HepG2 (cell line): ENCODE results near the gene EFNA4. TPM values are rescaled to one million over a fixed set of nuclear protein-coding genes. Genes with fewer than 3 reads are reported as not detected.
A peak's percentile ranks its signal among the peaks of the same experiment; 100 is the strongest.

Source experiments
- ARNTL ChIP-seq: sonication (generic); formaldehyde crosslinking; IDR thresholded peaks from 2 replicates; pipeline ENCODE4 v1.4.0; 2020; ENCODE audit warnings: mild to moderate bottlenecking, missing genetic modification reagents
- BCLAF1 ChIP-seq: fragments of 450-650 bp; IDR thresholded peaks from 2 replicates; pipeline ENCODE4 v1.6.1; 2017; ENCODE audit warnings: mild to moderate bottlenecking
- BRD4 ChIP-seq: sonication (generic); formaldehyde crosslinking; IDR thresholded peaks from 2 replicates; pipeline ENCODE4 v1.4.0; 2020; ENCODE audit warnings: missing genetic modification reagents
- ETV5 ChIP-seq: IDR thresholded peaks from 2 replicates; pipeline ENCODE4 v1.6.1; 2018; ENCODE audit warnings: missing biosample characterization, missing genetic modification reagents, inconsistent platforms, borderline replicate concordance
- GMEB1 ChIP-seq: sonication (generic); formaldehyde crosslinking; IDR thresholded peaks from 2 replicates; pipeline ENCODE4 v1.5.1; 2020; ENCODE audit warnings: missing genetic modification reagents, mild to moderate bottlenecking, borderline replicate concordance
- HES4 ChIP-seq: sonication (generic); formaldehyde crosslinking; IDR thresholded peaks from 2 replicates; pipeline ENCODE4 v1.9.0; 2021; ENCODE audit warnings: mild to moderate bottlenecking, missing genetic modification reagents, borderline replicate concordance
- IRF1 ChIP-seq: sonication (generic); formaldehyde crosslinking; IDR thresholded peaks from 2 replicates; pipeline ENCODE4 v1.4.0; 2020; ENCODE audit warnings: low read depth, mild to moderate bottlenecking, missing genetic modification reagents
- IRX3 ChIP-seq: sonication (generic); formaldehyde crosslinking; IDR thresholded peaks from 2 replicates; pipeline ENCODE4 v1.8.1; 2023; ENCODE audit warnings: mild to moderate bottlenecking, low read depth, missing genetic modification reagents, borderline replicate concordance
- MAFF ChIP-seq: IDR thresholded peaks from 2 replicates; pipeline ENCODE4 v1.6.1; 2011; ENCODE audit warnings: low read depth, low read length, improper control_type of control experiment
- PHF20 ChIP-seq: sonication (generic); formaldehyde crosslinking; IDR thresholded peaks from 2 replicates; pipeline ENCODE4 v1.5.0; 2020; ENCODE audit warnings: mild to moderate bottlenecking, missing genetic modification reagents
- PLSCR1 ChIP-seq: sonication (generic); formaldehyde crosslinking; IDR thresholded peaks from 2 replicates; pipeline ENCODE4 v1.5.0; 2020; ENCODE audit warnings: missing genetic modification reagents, mild to moderate bottlenecking, borderline replicate concordance
- THAP8 ChIP-seq: sonication (generic); formaldehyde crosslinking; IDR thresholded peaks from 2 replicates; pipeline ENCODE4 v1.5.1; 2020; ENCODE audit warnings: missing genetic modification reagents, mild to moderate bottlenecking, borderline replicate concordance
- ZFP41 ChIP-seq: sonication (generic); formaldehyde crosslinking; IDR thresholded peaks from 2 replicates; pipeline ENCODE4 v1.4.0; 2020; ENCODE audit warnings: mild to moderate bottlenecking, missing genetic modification reagents, borderline replicate concordance
- ZMAT3 ChIP-seq: sonication (generic); formaldehyde crosslinking; conservative IDR thresholded peaks from 2 replicates; pipeline ENCODE4 v1.7.0; 2021; ENCODE audit warnings: missing genetic modification reagents
- ZNF232 ChIP-seq: sonication (generic); formaldehyde crosslinking; IDR thresholded peaks from 2 replicates; pipeline ENCODE4 v1.4.0; 2020; ENCODE audit warnings: missing genetic modification reagents, borderline replicate concordance
- ZNF264 ChIP-seq: sonication (generic); formaldehyde crosslinking; IDR thresholded peaks from 2 replicates; pipeline ENCODE4 v1.4.0; 2020; ENCODE audit warnings: missing genetic modification reagents
- ZNF276 ChIP-seq: sonication (generic); formaldehyde crosslinking; IDR thresholded peaks from 2 replicates; pipeline ENCODE4 v1.4.0; 2020; ENCODE audit warnings: mild to moderate bottlenecking, low read depth, missing genetic modification reagents
- ZNF451 ChIP-seq: sonication (generic); formaldehyde crosslinking; IDR thresholded peaks from 2 replicates; pipeline ENCODE4 v1.5.0; 2020; ENCODE audit warnings: mild to moderate bottlenecking, missing genetic modification reagents
- ZNF547 ChIP-seq: sonication (generic); formaldehyde crosslinking; IDR thresholded peaks from 2 replicates; pipeline ENCODE4 v1.5.1; 2020; ENCODE audit warnings: mild to moderate bottlenecking, missing genetic modification reagents
- polyA plus RNA-seq, 8 experiments: library from polyadenylated mRNA; depleted of rRNA in 3 of 8; stranded (reverse) in 7 of 8; unstranded in 1 of 8; fragments of >200 nt; fragmentation: Illumina TruSeq in 4 of 8; extraction: Trizol in 4 of 8; gene quantifications; 2 replicates each; pipeline versions ENCODE4 v1.2.1 to v1.2.3, GENCODE V29; 2011 to 2016; ENCODE audit warnings: low read depth in 4 of 8, missing spikeins in 1 of 8, mixed read lengths in 1 of 8; ENCODE audit not compliant: insufficient read depth in 1 of 8
- total RNA-seq, 5 experiments: library from RNA; depleted of rRNA; stranded (reverse); fragments of >200 nt; fragmentation: Illumina TruSeq; extraction: Trizol; gene quantifications; 2 replicates each; pipeline ENCODE4 v1.2.3, GENCODE V29; 2016; ENCODE audit warnings: low read depth in 1 of 5

The EFNA4 gene
- total and polyA plus RNA-seq, 2 of the 13 experiments (the other 11 are each of a cell fraction or from before 2014, with no cell fraction given) = 12.0 to 17.2 TPM

GRCh38 chr1:155050560-155051341, 12.8 kb upstream of the EFNA4 start, which contains the start of gene ADAM15 (continued):
- TF ChIP-seq ZNF276 (CRISPR knock-in tag) = peak; percentile 88
- TF ChIP-seq ZMAT3 = peak; percentile 96
- no peak for TF ChIP-seq MAFF
- TF ChIP-seq ARNTL (CRISPR knock-in tag) = peak; percentile 53; the same call in 1 of the 2 replicates
- TF ChIP-seq ZFP41 (CRISPR knock-in tag) = peak; percentile 97; the same call in 1 of the 2 replicates
- peak; percentile 81; the same call in 1 of the 2 replicates for TF ChIP-seq ZNF547 (CRISPR knock-in tag)
- TF ChIP-seq BCLAF1 = no peak
- TF ChIP-seq ZNF451 = peak; percentile 52; the same call in 1 of the 2 replicates
- peak; percentile 77; the same call in 1 of the 2 replicates for TF ChIP-seq BRD4 (CRISPR knock-in tag)
- peak; percentile 71 for TF ChIP-seq HES4 (CRISPR knock-in tag)
- TF ChIP-seq IRF1 (CRISPR knock-in tag) = no peak
- peak; percentile 85; the same call in 1 of the 2 replicates for TF ChIP-seq THAP8
- peak; percentile 64 for TF ChIP-seq PHF20 (CRISPR knock-in tag)
- no peak for TF ChIP-seq IRX3 (CRISPR knock-in tag)
- TF ChIP-seq ETV5 (CRISPR knock-in tag) = peak; percentile 63
- TF ChIP-seq PLSCR1 (CRISPR knock-in tag) = no peak
- no peak for TF ChIP-seq ZNF264 (CRISPR knock-in tag)
- TF ChIP-seq GMEB1 (CRISPR knock-in tag) = peak; percentile 62
- TF ChIP-seq ZNF232 (CRISPR knock-in tag) = no peak
